ENCODE measurements around the gene SUPT5H. TPM values are rescaled to one million over a fixed set of nuclear protein-coding genes. Genes with fewer than 3 reads are reported as not detected.

The SUPT5H gene
- total and polyA plus RNA-seq, 2 of the 4 experiments (the other 2 are of a cell fraction), result 75.3 to 116 TPM

DNA sequence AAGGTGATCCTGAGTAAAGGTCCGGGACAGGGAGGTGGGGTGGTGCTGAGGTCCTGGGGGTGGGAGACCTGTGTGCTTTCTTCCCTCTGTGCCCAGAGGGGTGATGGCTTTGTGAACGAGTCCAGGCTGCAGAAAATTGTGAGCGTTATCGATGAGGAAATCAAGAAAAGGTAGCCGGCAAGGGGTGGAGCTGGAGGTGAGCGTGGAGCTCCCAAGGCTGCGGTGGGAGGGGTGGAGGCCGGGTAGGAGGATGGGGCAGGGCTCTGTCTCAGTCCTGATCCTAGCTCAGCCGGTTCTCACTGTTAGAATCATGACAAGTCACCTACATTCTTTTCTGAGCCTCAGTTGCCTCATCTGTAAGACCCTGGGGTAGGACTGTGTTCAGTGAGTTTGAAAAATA lies 73.6 kb downstream of the SUPT5H start:
- Histone ChIP-seq H3K4me3 (ENCODE audit: insufficient read depth, low read depth, low read length) (no peak overlapping the region), H3K27ac (ENCODE audit: insufficient read depth, low read length) (no peak overlapping the region), H3K56ac (ENCODE audit: extremely low read depth, insufficient read depth, low read length) (no peak overlapping the region), H3K14ac (replicated peaks; ENCODE audit: low read depth, low read length) (no peak overlapping the region), H2BK15ac (ENCODE audit: low read depth, low read length) (no peak overlapping the region), H3K27me3 (ENCODE audit: control insufficient read depth, insufficient read depth, low read length) (peaks cover 44% of the 10 kb centered on the region), H2AK5ac (ENCODE audit: low read depth, low read length) (no peak overlapping the region), H3K9me1 (ENCODE audit: insufficient read depth, low read length) (no peaks in the 10 kb centered on the region), H3K23ac (ENCODE audit: low read depth, low read length) (no peak overlapping the region), H2BK20ac (ENCODE audit: low read depth, low read length) (no peak overlapping the region), H3K36me3 (ENCODE audit: control insufficient read depth, insufficient read depth, low read length) (no peaks in the 10 kb centered on the region), H3K4ac (ENCODE audit: low read depth, low read length) (no peak overlapping the region), H3K4me2 (ENCODE audit: low read depth, low read length) (no peak overlapping the region), H2AK9ac (replicated peaks; ENCODE audit: low read depth, low read length, poor library complexity) (no peak overlapping the region), H4K5ac (ENCODE audit: low read depth, low read length) (no peak overlapping the region), H2BK5ac (ENCODE audit: low read depth, low read length, poor library complexity, severe bottlenecking) (no peak overlapping the region), H3K9me3 (ENCODE audit: control insufficient read depth, insufficient read depth, low read length) (peaks cover 9% of the 10 kb centered on the region), H2AFZ (replicated peaks; ENCODE audit: low read length, poor library complexity) (no peak overlapping the region), H3K4me1 (ENCODE audit: control insufficient read depth, insufficient read depth, low read length) (peaks cover 6% of the 10 kb centered on the region; the same call in 1 of the 2 replicates), H4K91ac (ENCODE audit: insufficient read depth, low read depth, low read length) (no peak overlapping the region), H2BK120ac (ENCODE audit: low read depth, low read length) (no peak overlapping the region), H3K9ac (ENCODE audit: low read depth, low read length) (no peak overlapping the region), H4K8ac (ENCODE audit: low read depth in 2 of 2, low read length in 2 of 2) (no peak overlapping the region), H3K18ac (ENCODE audit: low read depth, low read length) (no peak overlapping the region), H4K20me1 (ENCODE audit: insufficient read depth, low read length) (no peaks in the 10 kb centered on the region), H3K79me1 (ENCODE audit: low read depth in 1 of 2, low read length in 2 of 2) (no peaks in the 10 kb centered on the region)
- in situ Hi-C loops (cut with MboI; ENCODE audit: low sequenced_read_pairs), result no loop called here
- intact Hi-C loops (cut with micrococcal nuclease), result no loop called here
- ChIA-PET CTCF (no interaction called here), POLR2A (ENCODE audit: unreplicated experiment) (no interaction called here)
- no peak for ATAC-seq (ENCODE audit: low read depth)
- dilution Hi-C loops (cut with HindIII; ENCODE audit: low sequenced_read_pairs, unreplicated experiment), result no loop called here
- WGBS, 2 experiments (ENCODE audit: extremely low coverage in 2 of 2, insufficient read length in 1 of 2), result 20% methylated on average over 1 of the region's 9 CpGs; no CpG with 5 or more reads in 1 of the 2 experiments
- no peak for TF ChIP-seq CTCF (conservative IDR thresholded peaks at IDR 0.05; ENCODE audit: low read depth, low read length)
- no TSS peak for BruUV-seq (replicated peaks)
- DNase-seq, result no peak
